ENCODE data around the gene CALHM1. TPM values are rescaled to one million over a fixed set of nuclear protein-coding genes. Genes with fewer than 3 reads are reported as not detected.
A peak's percentile ranks its signal among the peaks of the same experiment; 100 is the strongest.

The CALHM1 gene
- total and polyA plus RNA-seq, 8 donors = 0.16 TPM; not detected in 7

- ATAC-seq = no peak
- Histone ChIP-seq H3K27me3 (no peaks in the 10 kb centered on the region), H3K4me1 (no peaks in the 10 kb centered on the region), H3K36me3 (peaks cover 6 to 83% (median 40%) of the 10 kb centered on the region in 3 donors), H3K9me3 (no peaks in the 10 kb centered on the region), H3K27ac (no peak overlapping the region), H3K4me3 (no peak overlapping the region)
- TF ChIP-seq, protein P1, sequence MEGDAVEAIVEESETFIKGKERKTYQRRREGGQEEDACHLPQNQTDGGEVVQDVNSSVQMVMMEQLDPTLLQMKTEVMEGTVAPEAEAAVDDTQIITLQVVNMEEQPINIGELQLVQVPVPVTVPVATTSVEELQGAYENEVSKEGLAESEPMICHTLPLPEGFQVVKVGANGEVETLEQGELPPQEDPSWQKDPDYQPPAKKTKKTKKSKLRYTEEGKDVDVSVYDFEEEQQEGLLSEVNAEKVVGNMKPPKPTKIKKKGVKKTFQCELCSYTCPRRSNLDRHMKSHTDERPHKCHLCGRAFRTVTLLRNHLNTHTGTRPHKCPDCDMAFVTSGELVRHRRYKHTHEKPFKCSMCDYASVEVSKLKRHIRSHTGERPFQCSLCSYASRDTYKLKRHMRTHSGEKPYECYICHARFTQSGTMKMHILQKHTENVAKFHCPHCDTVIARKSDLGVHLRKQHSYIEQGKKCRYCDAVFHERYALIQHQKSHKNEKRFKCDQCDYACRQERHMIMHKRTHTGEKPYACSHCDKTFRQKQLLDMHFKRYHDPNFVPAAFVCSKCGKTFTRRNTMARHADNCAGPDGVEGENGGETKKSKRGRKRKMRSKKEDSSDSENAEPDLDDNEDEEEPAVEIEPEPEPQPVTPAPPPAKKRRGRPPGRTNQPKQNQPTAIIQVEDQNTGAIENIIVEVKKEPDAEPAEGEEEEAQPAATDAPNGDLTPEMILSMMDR (IDR thresholded peaks at IDR 0.05) = no peak
- DNase-seq = no peak
- FAIRE-seq = no peak
- 96 to 98% methylated on average over 8 of the region's 8 CpGs for WGBS, 2 donors
- intact Hi-C loops (cut with DNase I) = no loop called here
Measured at GRCh38 chr10:103441206-103441605, 17.5 kb downstream of the CALHM1 start.

- DNase-seq (no peak), FAIRE-seq (no peak), ATAC-seq (no peak)
- intact Hi-C loops (cut with DNase I) = no loop called here
- no peaks in the 10 kb centered on the region for H3K9me3 ChIP-seq
- H3K4me1 ChIP-seq = no peaks in the 10 kb centered on the region
- no peaks in the 10 kb centered on the region for H3K27me3 ChIP-seq
- H3K36me3 ChIP-seq = peaks cover 6 to 82% (median 40%) of the 10 kb centered on the region in 3 donors
- H3K4me3 ChIP-seq = no peak overlapping the region
- no peak overlapping the region for H3K27ac ChIP-seq
- 91 to 93% methylated on average over 14 of the region's 14 CpGs for WGBS, 2 donors
- TF ChIP-seq, protein P1 (IDR thresholded peaks at IDR 0.05) = no peak
Measured at GRCh38 chr10:103440416-103440815, 18.3 kb downstream of the CALHM1 start.

- no peaks in the 10 kb centered on the region for H3K27me3 ChIP-seq
- peaks cover 6 to 79% (median 34%) of the 10 kb centered on the region in 3 donors for H3K36me3 ChIP-seq
- intact Hi-C loops (cut with DNase I) = no loop called here
- TF ChIP-seq, protein P1 (IDR thresholded peaks at IDR 0.05) = no peak
- H3K9me3 ChIP-seq = no peaks in the 10 kb centered on the region
- FAIRE-seq (no peak), DNase-seq (no peak), ATAC-seq (no peak)
- 82% methylated on average over 4 of the region's 4 CpGs for WGBS, 2 donors
- H3K27ac ChIP-seq = no peak overlapping the region
- H3K4me3 ChIP-seq = no peak overlapping the region
- H3K4me1 ChIP-seq = no peaks in the 10 kb centered on the region
Measured at GRCh38 chr10:103439776-103440175, 18.9 kb downstream of the CALHM1 start.

DNA sequence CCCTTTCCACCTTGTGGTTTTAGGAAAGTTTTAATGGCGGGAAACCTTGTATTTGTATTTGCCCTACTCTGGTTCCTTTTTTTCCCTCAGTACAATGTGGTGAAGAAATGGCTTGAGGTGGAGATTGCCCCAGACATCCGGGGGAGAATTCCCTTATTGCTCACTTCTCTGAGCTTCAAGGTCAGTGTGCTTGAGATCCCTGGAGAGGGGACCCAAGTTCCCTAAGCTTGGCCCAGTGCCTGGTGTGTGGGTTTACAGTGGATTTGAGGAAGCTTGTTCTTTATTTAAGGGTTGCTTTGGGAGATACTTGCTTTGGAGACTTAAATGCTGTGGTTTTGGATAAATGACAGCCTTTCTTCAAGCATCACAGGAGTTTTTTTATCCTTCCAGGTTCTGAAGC is 24.8 kb downstream of the CALHM1 start:
- Histone ChIP-seq H3K9me3 (no peaks in the 10 kb centered on the region), H3K36me3 (peaks cover 3 to 38% (median 11%) of the 10 kb centered on the region in 3 donors), H3K27me3 (no peaks in the 10 kb centered on the region), H3K4me1 (no peaks in the 10 kb centered on the region), H3K4me3 (no peak overlapping the region), H3K27ac (no peak overlapping the region)
- no peak for DNase-seq
- 61 to 65% methylated on average over 2 of the region's 2 CpGs for WGBS, 2 donors
- peak in 3 of 4 donors; percentile 38 to 71 (median 46) for ATAC-seq
- FAIRE-seq = no peak
- TF ChIP-seq, protein P1 (IDR thresholded peaks at IDR 0.05) = no peak
- intact Hi-C loops (cut with DNase I) = loop anchor here in 1 of 3 donors (5.0 kb wide), 1 partner anchor 43 kb away; the partner anchor contains the start of gene CALHM3

GRCh38 chr10:103431902-103432301 is 26.8 kb downstream of the CALHM1 start:
- intact Hi-C loops (cut with DNase I) = loop anchor here in 1 of 3 donors (5.0 kb wide), 1 partner anchor 45 kb away; the partner anchor contains the start of gene CALHM3
- Histone ChIP-seq H3K9me3 (no peaks in the 10 kb centered on the region), H3K36me3 (peaks cover 0 to 31% (median 5%) of the 10 kb centered on the region in 3 donors), H3K27ac (no peak overlapping the region), H3K27me3 (no peaks in the 10 kb centered on the region), H3K4me3 (no peak overlapping the region), H3K4me1 (no peaks in the 10 kb centered on the region)
- DNase-seq (no peak), FAIRE-seq (no peak), ATAC-seq (peak in 3 of 4 donors; percentile 44 to 63 (median 62))
- TF ChIP-seq, protein P1 (IDR thresholded peaks at IDR 0.05) = no peak
- WGBS, 2 donors = 33 to 39% methylated on average over 8 of the region's 8 CpGs
